CD4-positive, alpha-beta T cell treated with Interleukin-15 for 4 hours (primary cell): ENCODE data around the gene GGT1.
"Not testable (repeated sequence)": the region's sequence is repeated elsewhere in the genome, so short reads cannot be mapped to it uniquely, and the experiment has no call there.

ENCODE experiments used
- DNase-seq: peaks from one replicate; pipeline ENCODE4 v3.0.0-alpha.2; 2020; ENCODE audit warnings: low spot score

Gene GGT1

GRCh38 chr22:24599958-24600715, 2.9 kb upstream of the GGT1 start:
- DNase-seq: not testable (repeated sequence)

GRCh38 chr22:24601217-24602104, 1.5 kb upstream of the GGT1 start:
- DNase-seq: no peak

GRCh38 chr22:24602105-24602749, 766 bp upstream of the GGT1 start:
- not testable (repeated sequence) for DNase-seq

GRCh38 chr22:24603770-24604629, 1.0 kb downstream of the GGT1 start:
- peak; percentile 1 for DNase-seq

- not testable (repeated sequence) for DNase-seq
Observed at GRCh38 chr22:24606340-24606739, 3.3 kb downstream of the GGT1 start.

- DNase-seq: peak; percentile 64
Observed at GRCh38 chr22:24607429-24607983, 4.5 kb downstream of the GGT1 start.

GRCh38 chr22:24608327-24608726, 5.3 kb downstream of the GGT1 start:
- DNase-seq: not testable (repeated sequence)

GRCh38 chr22:24609888-24610287, 6.9 kb downstream of the GGT1 start:
- not testable (repeated sequence) for DNase-seq

GRCh38 chr22:24614794-24615193, 11.8 kb downstream of the GGT1 start:
- not testable (repeated sequence) for DNase-seq

GRCh38 chr22:24621244-24621643, 18.3 kb downstream of the GGT1 start:
- not testable (repeated sequence) for DNase-seq

- DNase-seq: not testable (repeated sequence)
Observed at GRCh38 chr22:24622596-24622995, 19.6 kb downstream of the GGT1 start.

GRCh38 chr22:24627911-24628310, 24.9 kb downstream of the GGT1 start:
- not testable (repeated sequence) for DNase-seq

- DNase-seq: not testable (repeated sequence)
Observed at GRCh38 chr22:24629069-24629468, 26.1 kb downstream of the GGT1 start.

- DNase-seq: not testable (repeated sequence)
Observed at GRCh38 chr22:24630812-24631427, 27.9 kb downstream of the GGT1 start.

GRCh38 chr22:24631430-24632122, 28.6 kb downstream of the GGT1 start:
- DNase-seq: not testable (repeated sequence)

- not testable (repeated sequence) for DNase-seq
Observed at GRCh38 chr22:24632642-24633041, 29.6 kb downstream of the GGT1 start.

- DNase-seq: not testable (repeated sequence)
Observed at GRCh38 chr22:24633231-24634023, 30.4 kb downstream of the GGT1 start.

GRCh38 chr22:24634776-24635389, 31.9 kb downstream of the GGT1 start:
- not testable (repeated sequence) for DNase-seq

GRCh38 chr22:24636513-24636912, 33.5 kb downstream of the GGT1 start:
- not testable (repeated sequence) for DNase-seq
